Left ventricle myocardium inferior (tissue), 1 donor: ENCODE measurements around the gene CPT1A. TPM values are rescaled to one million over a fixed set of nuclear protein-coding genes. Genes with fewer than 3 reads are reported as not detected.

Source experiments
- DNase-seq: peaks from one replicate; pipeline ENCODE4 v3.0.0-alpha.2; 2020
- H3K27ac ChIP-seq: fragments of 200-600 bp; replicated peaks from 2 replicates; pipeline ENCODE4 v1.8.0; 2021
- H3K27me3 ChIP-seq: fragments of 200-600 bp; 2 replicates; pipeline ENCODE4 v1.8.0; 2021; ENCODE audit warnings: low read depth
- H3K36me3 ChIP-seq: fragments of 200-600 bp; 2 replicates; pipeline ENCODE4 v1.8.0; 2021
- H3K4me1 ChIP-seq: fragments of 200-600 bp; 2 replicates; pipeline ENCODE4 v1.8.0; 2021
- H3K4me3 ChIP-seq: fragments of 200-600 bp; 2 replicates; pipeline ENCODE4 v1.8.0; 2021; ENCODE audit warnings: mild to moderate bottlenecking, moderate library complexity
- H3K9me3 ChIP-seq: fragments of 200-600 bp; replicated peaks from 2 replicates; pipeline ENCODE4 v1.8.0; 2021
- intact Hi-C: fragments of 100-400 bp; cut with micrococcal nuclease; formaldehyde crosslinking; loops from one replicate; pipeline ENCODE4 v1.11.0; 2022
- total RNA-seq: library from RNA; stranded (reverse); fragmentation: NEBNext Ultra II Directional; extraction: Animal tissue kit (Norgen Biotek cat#: 25700); gene quantifications from one replicate; pipeline ENCODE4 v1.2.1, GENCODE V29; 2021
- TF ChIP-seq, protein P1 (sequence below): fragments of 200-600 bp; IDR thresholded peaks from 2 replicates; pipeline ENCODE4 v1.8.0; 2021; ENCODE audit warnings: antibody characterized with exemption, mild to moderate bottlenecking, borderline replicate concordance
- donor health status: DM: no; HTN: yes; CAD: no; lungs with severe emphysema.

Gene CPT1A
- total RNA-seq, 1 donor from 2014 or later, result 73.1 TPM

DNA sequence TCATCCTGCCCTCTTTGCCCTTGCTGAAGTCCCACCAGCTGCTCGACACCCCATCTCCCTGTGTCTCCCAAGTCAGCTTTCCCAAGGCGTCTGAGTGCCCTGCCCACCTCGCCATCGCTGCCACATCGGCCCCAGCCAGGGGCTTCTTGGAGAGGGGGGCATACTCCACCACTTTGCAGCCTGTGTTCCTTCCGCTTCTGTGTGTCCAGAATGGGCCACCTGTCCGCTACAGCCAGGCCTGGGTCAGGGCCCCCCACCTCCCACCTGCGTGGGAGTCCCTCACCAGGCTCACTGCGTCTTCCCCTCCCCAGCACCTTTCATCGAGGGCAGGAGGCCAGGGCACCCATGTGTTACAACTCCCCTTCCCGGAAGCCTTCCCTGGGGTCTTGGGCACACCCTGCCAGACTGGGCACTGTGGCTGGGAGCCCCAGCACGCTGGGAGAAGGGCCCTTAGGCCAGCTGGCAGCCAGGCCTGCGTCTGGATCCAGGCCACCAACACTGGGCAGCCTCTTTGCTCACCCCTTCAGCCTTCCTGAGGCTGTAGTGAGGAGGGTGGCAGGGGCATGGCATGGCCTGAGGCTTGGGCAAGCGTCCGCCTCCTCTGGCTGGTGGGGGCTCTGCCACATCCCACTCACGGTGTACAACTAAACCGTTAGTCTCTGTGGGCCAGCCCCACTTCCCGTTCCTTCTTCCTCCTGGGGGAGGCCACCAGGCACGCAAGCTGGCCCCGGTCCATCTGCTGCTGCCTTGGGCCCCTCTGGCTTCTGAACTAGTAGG lies 13.4 kb downstream of the CPT1A start:
- peak overlapping the region; percentile 39 for H3K27ac ChIP-seq

GRCh38 chr11:68827733-68828132 lies 14.0 kb downstream of the CPT1A start:
- intact Hi-C loops, result no loop called here
- no peaks in the 10 kb centered on the region for H3K27me3 ChIP-seq
- H3K4me3 ChIP-seq, result no peak overlapping the region
- DNase-seq, result no peak
- TF ChIP-seq, protein P1, sequence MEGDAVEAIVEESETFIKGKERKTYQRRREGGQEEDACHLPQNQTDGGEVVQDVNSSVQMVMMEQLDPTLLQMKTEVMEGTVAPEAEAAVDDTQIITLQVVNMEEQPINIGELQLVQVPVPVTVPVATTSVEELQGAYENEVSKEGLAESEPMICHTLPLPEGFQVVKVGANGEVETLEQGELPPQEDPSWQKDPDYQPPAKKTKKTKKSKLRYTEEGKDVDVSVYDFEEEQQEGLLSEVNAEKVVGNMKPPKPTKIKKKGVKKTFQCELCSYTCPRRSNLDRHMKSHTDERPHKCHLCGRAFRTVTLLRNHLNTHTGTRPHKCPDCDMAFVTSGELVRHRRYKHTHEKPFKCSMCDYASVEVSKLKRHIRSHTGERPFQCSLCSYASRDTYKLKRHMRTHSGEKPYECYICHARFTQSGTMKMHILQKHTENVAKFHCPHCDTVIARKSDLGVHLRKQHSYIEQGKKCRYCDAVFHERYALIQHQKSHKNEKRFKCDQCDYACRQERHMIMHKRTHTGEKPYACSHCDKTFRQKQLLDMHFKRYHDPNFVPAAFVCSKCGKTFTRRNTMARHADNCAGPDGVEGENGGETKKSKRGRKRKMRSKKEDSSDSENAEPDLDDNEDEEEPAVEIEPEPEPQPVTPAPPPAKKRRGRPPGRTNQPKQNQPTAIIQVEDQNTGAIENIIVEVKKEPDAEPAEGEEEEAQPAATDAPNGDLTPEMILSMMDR, result no peak
- H3K9me3 ChIP-seq, result no peaks in the 10 kb centered on the region
- peaks cover 4% of the 10 kb centered on the region for H3K36me3 ChIP-seq
- peak overlapping the region; percentile 39 for H3K27ac ChIP-seq
- peaks cover 62% of the 10 kb centered on the region for H3K4me1 ChIP-seq

More for the DNA sequence above, 13.4 kb downstream of the CPT1A start:
- TF ChIP-seq, protein P1, result no peak
- no peaks in the 10 kb centered on the region for H3K9me3 ChIP-seq
- peak; percentile 48 for DNase-seq
- peaks cover 4% of the 10 kb centered on the region for H3K36me3 ChIP-seq
- intact Hi-C loops, result no loop called here
- no peaks in the 10 kb centered on the region for H3K27me3 ChIP-seq
- no peak overlapping the region for H3K4me3 ChIP-seq
- peaks cover 68% of the 10 kb centered on the region for H3K4me1 ChIP-seq

- intact Hi-C loops, result no loop called here
- Histone ChIP-seq H3K4me1 (peaks cover 52% of the 10 kb centered on the region), H3K27ac (no peak overlapping the region), H3K36me3 (peaks cover 4% of the 10 kb centered on the region), H3K9me3 (no peaks in the 10 kb centered on the region), H3K4me3 (no peak overlapping the region), H3K27me3 (no peaks in the 10 kb centered on the region)
- DNase-seq, result no peak
- TF ChIP-seq, protein P1, result no peak
Observed at GRCh38 chr11:68826726-68827125, 15.0 kb downstream of the CPT1A start.

GRCh38 chr11:68825571-68825970 lies 16.1 kb downstream of the CPT1A start:
- no peak for DNase-seq
- Histone ChIP-seq H3K9me3 (no peaks in the 10 kb centered on the region), H3K4me1 (peaks cover 43% of the 10 kb centered on the region), H3K27ac (no peak overlapping the region), H3K27me3 (no peaks in the 10 kb centered on the region), H3K36me3 (peaks cover 4% of the 10 kb centered on the region), H3K4me3 (no peak overlapping the region)
- TF ChIP-seq, protein P1, result no peak
- intact Hi-C loops, result no loop called here

GRCh38 chr11:68822546-68822945 lies 19.2 kb downstream of the CPT1A start:
- intact Hi-C loops, result no loop called here
- H3K4me3 ChIP-seq, result no peak overlapping the region
- no peak overlapping the region for H3K27ac ChIP-seq
- no peaks in the 10 kb centered on the region for H3K36me3 ChIP-seq
- TF ChIP-seq, protein P1, result no peak
- no peaks in the 10 kb centered on the region for H3K27me3 ChIP-seq
- peaks cover 34% of the 10 kb centered on the region for H3K4me1 ChIP-seq
- DNase-seq, result no peak
- no peaks in the 10 kb centered on the region for H3K9me3 ChIP-seq
